ENCODE results near the gene MYO1D.

GRCh38 chr17:32565401-32565800, 311.5 kb downstream of the MYO1D start:
- TF ChIP-seq CTCF (IDR thresholded peaks at IDR 0.05) (no peak), POLR2A (IDR thresholded peaks at IDR 0.05) (no peak), EP300 (IDR thresholded peaks at IDR 0.05; ENCODE audit: low read depth) (no peak), POLR2AphosphoS5 (IDR thresholded peaks at IDR 0.05) (no peak)
